HCT116 (cell line): ENCODE results near the gene SLC2A1. TPM values are rescaled to one million over a fixed set of nuclear protein-coding genes. Genes with fewer than 3 reads are reported as not detected.

Experiments
- ATAC-seq: fragments of 200-7000 bp; cut with Tn5 transposase; 2 replicates; pipeline ENCODE4 v1.9.1; 2020; ENCODE audit warnings: mild to moderate bottlenecking, moderate library complexity
- BruUV-seq: library from RNA; stranded (reverse); fragments of 400-500 nt; replicated peaks from 2 replicates; lab custom pipeline; 2021; lab: Mats Ljungman, UMichigan
- CTCF ChIA-PET: fragments of 300-600 bp; sonication (Branson Sonifier 250); formaldehyde crosslinking; loops from one replicate; lab custom pipeline; 2021; ENCODE audit warnings: antibody characterized with exemption; lab: Charles Lee
- POLR2A ChIA-PET: fragments of 300-600, 350-600 bp; sonication (Branson Sonifier 250); formaldehyde crosslinking; loops from one replicate; lab custom pipeline; 2021; ENCODE audit warnings: antibody characterized with exemption; lab: Charles Lee
- RAD21 ChIA-PET, 2 experiments: fragments of 300-600 bp; sonication (Branson Sonifier 250); formaldehyde crosslinking; loops; one replicate each; lab custom pipeline; 2023; ENCODE audit warnings: low total read pairs in 2 of 2; ENCODE audit not compliant: uncharacterized antibody in 2 of 2, unreplicated experiment in 2 of 2, low non-redundant PET in 1 of 2; lab: Charles Lee
- DNase-seq: peaks from one replicate; pipeline ENCODE4 v3.0.0-alpha.2; 2010; ENCODE audit warnings: low read depth, low spot score
- H2AFZ ChIP-seq: fragments of 200-600 bp; shearing (Covaris generic), sonication (generic); 2 replicates; pipeline ENCODE4 v1.6.1; 2017; ENCODE audit warnings: low read depth, mixed run types, mixed read lengths, antibody characterized with exemption, low read length; ENCODE audit not compliant: poor library complexity, severe bottlenecking
- H3K27ac ChIP-seq: 2 replicates; pipeline ENCODE4 v1.5.1; 2012; ENCODE audit warnings: low read depth, low read length
- H3K27me3 ChIP-seq: fragments of 200-600 bp; sonication (generic); 2 replicates; pipeline ENCODE4 v1.6.1; 2016; ENCODE audit warnings: mixed run types, low read length, mixed read lengths; ENCODE audit not compliant: insufficient read depth
- H3K36me3 ChIP-seq, 2 experiments: fragments of 200-500 bp in 1 of 2; fragments of 200-600 bp in 1 of 2; sonication (Bioruptor generic) in 1 of 2; sonication (generic) in 1 of 2; 2 replicates each; pipeline versions ENCODE4 v1.5.1 to v1.6.1; 2014 to 2016; ENCODE audit warnings: low read length in 2 of 2, inconsistent platforms in 1 of 2, mixed read lengths in 1 of 2, mixed run types in 1 of 2; ENCODE audit not compliant: insufficient read depth in 2 of 2, control insufficient read depth in 1 of 2
- H3K4me1 ChIP-seq, 2 experiments: fragments of 200-600 bp in 1 of 2; sonication (generic) in 1 of 2; 2 replicates each; pipeline versions ENCODE4 v1.5.1 to v1.6.1; 2012 to 2017; ENCODE audit warnings: low read length in 2 of 2, inconsistent platforms in 1 of 2, mild to moderate bottlenecking in 1 of 2, mixed read lengths in 1 of 2, mixed run types in 1 of 2, moderate library complexity in 1 of 2; ENCODE audit not compliant: insufficient read depth in 2 of 2, control insufficient read depth in 1 of 2
- H3K4me2 ChIP-seq: fragments of 200-600 bp; sonication (generic); 2 replicates; pipeline ENCODE4 v1.6.1; 2017; ENCODE audit warnings: mixed run types, low read length, mixed read lengths
- H3K4me3 ChIP-seq, 2 experiments: fragments of 200-600 bp in 1 of 2; sonication (generic) in 1 of 2; replicated peaks in 1 of 2; 2 replicates each; pipeline ENCODE4 v1.5.1; 2011 to 2016; ENCODE audit warnings: low read length in 2 of 2, control low read depth in 1 of 2, low read depth in 1 of 2, mild to moderate bottlenecking in 1 of 2, mixed read lengths in 1 of 2, mixed run types in 1 of 2
- H3K79me2 ChIP-seq: fragments of 200-600 bp; sonication (generic); 2 replicates; pipeline ENCODE4 v1.6.1; 2017; ENCODE audit warnings: mild to moderate bottlenecking, mixed run types, low read length, moderate library complexity, mixed read lengths; ENCODE audit not compliant: insufficient read depth
- H3K9ac ChIP-seq: fragments of 200-600 bp; sonication (generic); 2 replicates; pipeline ENCODE4 v1.6.1; 2016; ENCODE audit warnings: low read length, mixed read lengths
- H3K9me2 ChIP-seq: fragments of 200-600 bp; sonication (generic), shearing (Covaris generic); 2 replicates; pipeline ENCODE4 v1.6.1; 2017; ENCODE audit warnings: mixed run types, mild to moderate bottlenecking, moderate library complexity; ENCODE audit not compliant: insufficient read depth
- H3K9me3 ChIP-seq, 2 experiments: fragments of 200-500 bp in 1 of 2; fragments of 200-600 bp in 1 of 2; sonication (Bioruptor generic) in 1 of 2; sonication (generic) in 1 of 2; 2 replicates each; pipeline ENCODE4 v1.6.1; 2014 to 2017; ENCODE audit warnings: low read length in 2 of 2, mixed read lengths in 2 of 2, inconsistent platforms in 1 of 2, low read depth in 1 of 2, mild to moderate bottlenecking in 1 of 2, mixed run types in 1 of 2, moderate library complexity in 1 of 2; ENCODE audit not compliant: control insufficient read depth in 1 of 2, insufficient read depth in 1 of 2
- H4K20me1 ChIP-seq: fragments of 200-600 bp; sonication (generic), shearing (Covaris generic); 2 replicates; pipeline ENCODE4 v1.6.1; 2017; ENCODE audit warnings: mixed run types, mild to moderate bottlenecking, moderate library complexity; ENCODE audit not compliant: insufficient read depth
- CBX3 ChIP-seq: IDR thresholded peaks from 2 replicates; pipeline ENCODE4 v1.6.1; 2012; ENCODE audit warnings: low read depth
- CEBPB ChIP-seq: IDR thresholded peaks from 2 replicates; pipeline ENCODE4 v1.6.1; 2012; ENCODE audit warnings: low read depth
- CTCF ChIP-seq, 3 experiments: fragments of 200-600 bp in 1 of 3; sonication (generic) in 1 of 3; IDR thresholded peaks in 2 of 3; conservative IDR thresholded peaks in 1 of 3; 2 replicates each; pipeline ENCODE4 v1.5.1; 2012 to 2017; ENCODE audit warnings: low read depth in 2 of 3, low read length in 2 of 3, antibody characterized with exemption in 1 of 3, borderline replicate concordance in 1 of 3, control low read depth in 1 of 3, mild to moderate bottlenecking in 1 of 3, mixed read lengths in 1 of 3, mixed run types in 1 of 3, moderate library complexity in 1 of 3; ENCODE audit not compliant: insufficient read depth in 1 of 3
- EGR1 ChIP-seq: IDR thresholded peaks from 2 replicates; pipeline ENCODE4 v1.6.1; 2012; ENCODE audit warnings: low read depth
- EZH2 ChIP-seq: fragments of 200-600 bp; sonication (generic); IDR thresholded peaks from 2 replicates; pipeline ENCODE4 v1.6.1; 2017; ENCODE audit warnings: antibody characterized with exemption, mixed run types
- EZH2phosphoT487 ChIP-seq: fragments of 200-600 bp; IDR thresholded peaks from 2 replicates; pipeline ENCODE4 v1.6.1; 2018; ENCODE audit warnings: antibody characterized with exemption, borderline replicate concordance
- JUND ChIP-seq: IDR thresholded peaks from 2 replicates; pipeline ENCODE4 v1.6.1; 2012
- TCF7L2 ChIP-seq: IDR thresholded peaks from 2 replicates; pipeline ENCODE4 v1.7.0; 2011; ENCODE audit warnings: borderline replicate concordance, inconsistent platforms; ENCODE audit not compliant: insufficient read depth, insufficient read length; ENCODE audit errors: extremely low read depth
- intact Hi-C: fragments of 100-400 bp; cut with micrococcal nuclease; formaldehyde crosslinking; loops from 2 replicates; pipeline ENCODE4 v1.10.0; 2022
- total RNA-seq: library from RNA; stranded (reverse); gene quantifications from one replicate; pipeline ENCODE4 v1.2.1, GENCODE V29; 2021; ENCODE audit not compliant: unreplicated experiment
- TF ChIP-seq, protein P1 (sequence below): IDR thresholded peaks from 2 replicates; pipeline ENCODE4 v1.6.1; 2012; ENCODE audit warnings: low read depth
- TF ChIP-seq, protein P2 (sequence below): IDR thresholded peaks from 2 replicates; pipeline ENCODE4 v1.6.1; 2011; ENCODE audit warnings: mild to moderate bottlenecking, low read length, moderate library complexity; ENCODE audit not compliant: insufficient replicate concordance; ENCODE audit errors: extremely low read depth

SLC2A1 gene
- total RNA-seq, 1 experiment from 2014 or later, result 248 TPM

DNA sequence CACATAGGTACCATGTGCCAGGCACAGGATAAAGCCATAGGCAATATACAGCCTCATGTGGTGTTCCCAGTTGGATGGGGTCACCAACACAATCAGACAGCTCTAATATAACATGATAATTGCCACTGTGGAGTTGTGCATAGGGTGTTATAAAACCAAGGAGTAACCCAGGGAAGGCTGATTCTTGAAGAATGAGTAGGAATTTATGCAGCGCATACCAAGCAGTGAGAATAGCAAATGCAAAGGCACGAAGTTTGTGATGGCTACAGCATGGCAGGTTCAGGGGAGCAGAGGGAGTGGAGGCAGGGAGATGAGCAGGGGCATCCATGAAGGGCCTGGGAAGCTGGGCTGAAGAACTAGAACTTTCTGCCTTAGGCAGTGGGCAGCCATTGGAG lies 20.4 kb upstream of the SLC2A1 start:
- Histone ChIP-seq H3K9ac (no peak overlapping the region), H3K9me3 (no peaks in the 10 kb centered on the region), H3K9me2 (no peaks in the 10 kb centered on the region), H3K4me2 (no peak overlapping the region), H3K4me3 (no peak overlapping the region), H3K79me2 (no peaks in the 10 kb centered on the region), H3K27me3 (no peaks in the 10 kb centered on the region), H3K27ac (no peak overlapping the region), H3K4me1 (no peaks in the 10 kb centered on the region), H4K20me1 (no peaks in the 10 kb centered on the region), H2AFZ (no peak overlapping the region), H3K36me3 (no peaks in the 10 kb centered on the region)
- BruUV-seq, result no TSS peak
- DNase-seq (no peak), ATAC-seq (no peak)
- intact Hi-C loops, result no loop called here
- RAD21 ChIA-PET, result no interaction called here
- CTCF ChIA-PET, result no interaction called here
- POLR2A ChIA-PET, result no interaction called here
- TF ChIP-seq EZH2 (no peak), CTCF (IDR thresholded peaks at IDR 0.05 in 2 of 3, conservative IDR thresholded peaks at IDR 0.05 in 1 of 3; ENCODE audit: borderline replicate concordance in 1 of 3, insufficient read depth in 1 of 3, low read depth in 2 of 3, low read length in 2 of 3) (no peak), EZH2phosphoT487 (no peak), CBX3 (no peak), CEBPB (no peak), TCF7L2 (no peak), EGR1 (no peak), JUND (no peak)
- TF ChIP-seq, protein P1, sequence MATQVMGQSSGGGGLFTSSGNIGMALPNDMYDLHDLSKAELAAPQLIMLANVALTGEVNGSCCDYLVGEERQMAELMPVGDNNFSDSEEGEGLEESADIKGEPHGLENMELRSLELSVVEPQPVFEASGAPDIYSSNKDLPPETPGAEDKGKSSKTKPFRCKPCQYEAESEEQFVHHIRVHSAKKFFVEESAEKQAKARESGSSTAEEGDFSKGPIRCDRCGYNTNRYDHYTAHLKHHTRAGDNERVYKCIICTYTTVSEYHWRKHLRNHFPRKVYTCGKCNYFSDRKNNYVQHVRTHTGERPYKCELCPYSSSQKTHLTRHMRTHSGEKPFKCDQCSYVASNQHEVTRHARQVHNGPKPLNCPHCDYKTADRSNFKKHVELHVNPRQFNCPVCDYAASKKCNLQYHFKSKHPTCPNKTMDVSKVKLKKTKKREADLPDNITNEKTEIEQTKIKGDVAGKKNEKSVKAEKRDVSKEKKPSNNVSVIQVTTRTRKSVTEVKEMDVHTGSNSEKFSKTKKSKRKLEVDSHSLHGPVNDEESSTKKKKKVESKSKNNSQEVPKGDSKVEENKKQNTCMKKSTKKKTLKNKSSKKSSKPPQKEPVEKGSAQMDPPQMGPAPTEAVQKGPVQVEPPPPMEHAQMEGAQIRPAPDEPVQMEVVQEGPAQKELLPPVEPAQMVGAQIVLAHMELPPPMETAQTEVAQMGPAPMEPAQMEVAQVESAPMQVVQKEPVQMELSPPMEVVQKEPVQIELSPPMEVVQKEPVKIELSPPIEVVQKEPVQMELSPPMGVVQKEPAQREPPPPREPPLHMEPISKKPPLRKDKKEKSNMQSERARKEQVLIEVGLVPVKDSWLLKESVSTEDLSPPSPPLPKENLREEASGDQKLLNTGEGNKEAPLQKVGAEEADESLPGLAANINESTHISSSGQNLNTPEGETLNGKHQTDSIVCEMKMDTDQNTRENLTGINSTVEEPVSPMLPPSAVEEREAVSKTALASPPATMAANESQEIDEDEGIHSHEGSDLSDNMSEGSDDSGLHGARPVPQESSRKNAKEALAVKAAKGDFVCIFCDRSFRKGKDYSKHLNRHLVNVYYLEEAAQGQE, result no peak
- TF ChIP-seq, protein P2, sequence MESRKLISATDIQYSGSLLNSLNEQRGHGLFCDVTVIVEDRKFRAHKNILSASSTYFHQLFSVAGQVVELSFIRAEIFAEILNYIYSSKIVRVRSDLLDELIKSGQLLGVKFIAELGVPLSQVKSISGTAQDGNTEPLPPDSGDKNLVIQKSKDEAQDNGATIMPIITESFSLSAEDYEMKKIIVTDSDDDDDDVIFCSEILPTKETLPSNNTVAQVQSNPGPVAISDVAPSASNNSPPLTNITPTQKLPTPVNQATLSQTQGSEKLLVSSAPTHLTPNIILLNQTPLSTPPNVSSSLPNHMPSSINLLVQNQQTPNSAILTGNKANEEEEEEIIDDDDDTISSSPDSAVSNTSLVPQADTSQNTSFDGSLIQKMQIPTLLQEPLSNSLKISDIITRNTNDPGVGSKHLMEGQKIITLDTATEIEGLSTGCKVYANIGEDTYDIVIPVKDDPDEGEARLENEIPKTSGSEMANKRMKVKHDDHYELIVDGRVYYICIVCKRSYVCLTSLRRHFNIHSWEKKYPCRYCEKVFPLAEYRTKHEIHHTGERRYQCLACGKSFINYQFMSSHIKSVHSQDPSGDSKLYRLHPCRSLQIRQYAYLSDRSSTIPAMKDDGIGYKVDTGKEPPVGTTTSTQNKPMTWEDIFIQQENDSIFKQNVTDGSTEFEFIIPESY, result no peak
